GM12801 (cell line): ENCODE data around the gene NCOA3.

Experiments used
- TF ChIP-seq, protein P1 (sequence below): IDR thresholded peaks from one replicate; pipeline ENCODE4 v1.5.1; 2011; ENCODE audit warnings: control low read depth; ENCODE audit not compliant: insufficient read length; ENCODE audit errors: extremely low read depth

Gene NCOA3

DNA sequence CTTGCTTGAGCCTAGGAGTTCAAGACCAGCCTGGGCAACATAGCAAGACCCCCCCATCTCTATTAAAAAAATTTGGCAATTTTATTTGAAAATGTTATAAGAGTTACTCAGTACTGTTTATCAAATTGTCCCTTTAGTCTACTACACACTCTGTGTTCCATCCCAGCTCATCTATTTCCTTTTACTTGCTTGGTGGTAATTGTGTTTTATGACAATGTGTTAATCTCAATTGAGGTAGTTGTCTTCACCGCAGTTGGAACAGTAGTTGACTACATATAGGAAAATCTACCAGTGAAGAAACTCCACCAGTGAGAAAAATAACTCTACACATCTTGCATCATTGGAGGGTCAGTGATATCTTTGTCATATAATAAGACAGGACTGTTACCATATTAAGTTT lies 8.0 kb downstream of the NCOA3 start:
- TF ChIP-seq, protein P1, sequence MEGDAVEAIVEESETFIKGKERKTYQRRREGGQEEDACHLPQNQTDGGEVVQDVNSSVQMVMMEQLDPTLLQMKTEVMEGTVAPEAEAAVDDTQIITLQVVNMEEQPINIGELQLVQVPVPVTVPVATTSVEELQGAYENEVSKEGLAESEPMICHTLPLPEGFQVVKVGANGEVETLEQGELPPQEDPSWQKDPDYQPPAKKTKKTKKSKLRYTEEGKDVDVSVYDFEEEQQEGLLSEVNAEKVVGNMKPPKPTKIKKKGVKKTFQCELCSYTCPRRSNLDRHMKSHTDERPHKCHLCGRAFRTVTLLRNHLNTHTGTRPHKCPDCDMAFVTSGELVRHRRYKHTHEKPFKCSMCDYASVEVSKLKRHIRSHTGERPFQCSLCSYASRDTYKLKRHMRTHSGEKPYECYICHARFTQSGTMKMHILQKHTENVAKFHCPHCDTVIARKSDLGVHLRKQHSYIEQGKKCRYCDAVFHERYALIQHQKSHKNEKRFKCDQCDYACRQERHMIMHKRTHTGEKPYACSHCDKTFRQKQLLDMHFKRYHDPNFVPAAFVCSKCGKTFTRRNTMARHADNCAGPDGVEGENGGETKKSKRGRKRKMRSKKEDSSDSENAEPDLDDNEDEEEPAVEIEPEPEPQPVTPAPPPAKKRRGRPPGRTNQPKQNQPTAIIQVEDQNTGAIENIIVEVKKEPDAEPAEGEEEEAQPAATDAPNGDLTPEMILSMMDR: no peak

DNA sequence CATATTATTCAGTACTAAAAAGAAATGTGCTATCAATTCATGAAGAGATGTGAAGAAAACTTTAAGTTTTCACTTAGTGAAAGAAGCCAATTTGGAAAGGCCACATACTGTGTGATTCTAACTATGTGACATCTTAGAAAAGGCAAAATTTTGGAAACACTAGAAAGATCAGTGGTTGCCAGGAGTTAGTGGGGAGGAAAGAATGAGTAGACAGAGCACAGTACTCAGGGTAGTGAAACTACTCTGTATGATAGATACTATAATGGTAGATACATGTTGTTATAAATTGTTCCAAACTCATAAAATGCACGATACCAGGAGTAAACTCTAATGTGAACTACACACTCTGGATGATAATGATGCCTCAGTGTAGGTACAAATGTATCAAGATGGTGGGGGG lies 14.2 kb downstream of the NCOA3 start:
- TF ChIP-seq, protein P1: no peak

DNA sequence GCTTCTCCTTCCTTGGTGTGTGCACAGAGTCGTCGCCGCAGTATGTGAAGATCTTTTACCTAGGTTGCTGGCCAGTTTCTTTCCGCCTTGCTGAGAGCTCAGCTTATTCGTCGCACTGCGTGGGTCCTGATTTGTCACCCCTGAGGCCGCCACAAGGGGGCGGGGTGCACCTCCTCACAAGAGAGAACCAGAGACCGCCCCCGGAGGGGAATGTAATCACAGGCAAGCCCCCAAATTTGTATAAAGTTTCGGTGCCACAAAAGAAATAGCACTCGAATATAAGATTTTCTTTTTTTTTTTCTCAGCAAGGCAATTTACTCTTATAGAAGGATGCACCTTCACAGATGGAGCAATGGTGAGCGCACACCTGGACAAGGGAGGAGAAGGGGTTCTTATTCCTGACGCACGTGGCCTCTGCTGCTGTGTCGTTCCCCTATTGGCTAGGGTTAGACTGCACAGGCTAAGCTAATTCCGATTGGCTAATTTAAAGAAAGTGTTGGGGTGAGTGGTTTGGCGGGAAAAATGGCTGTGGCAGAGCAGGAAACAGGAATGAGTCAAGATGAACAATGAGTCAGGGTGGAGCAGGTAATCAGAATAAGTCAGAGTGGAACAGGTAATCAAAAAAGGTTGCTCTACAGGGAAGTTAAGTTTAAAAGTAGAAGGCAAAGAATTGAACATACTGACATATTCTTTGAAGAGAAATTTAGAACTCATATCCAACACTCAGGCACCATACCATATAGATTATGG lies 19.5 kb downstream of the NCOA3 start:
- TF ChIP-seq, protein P1: no peak

DNA sequence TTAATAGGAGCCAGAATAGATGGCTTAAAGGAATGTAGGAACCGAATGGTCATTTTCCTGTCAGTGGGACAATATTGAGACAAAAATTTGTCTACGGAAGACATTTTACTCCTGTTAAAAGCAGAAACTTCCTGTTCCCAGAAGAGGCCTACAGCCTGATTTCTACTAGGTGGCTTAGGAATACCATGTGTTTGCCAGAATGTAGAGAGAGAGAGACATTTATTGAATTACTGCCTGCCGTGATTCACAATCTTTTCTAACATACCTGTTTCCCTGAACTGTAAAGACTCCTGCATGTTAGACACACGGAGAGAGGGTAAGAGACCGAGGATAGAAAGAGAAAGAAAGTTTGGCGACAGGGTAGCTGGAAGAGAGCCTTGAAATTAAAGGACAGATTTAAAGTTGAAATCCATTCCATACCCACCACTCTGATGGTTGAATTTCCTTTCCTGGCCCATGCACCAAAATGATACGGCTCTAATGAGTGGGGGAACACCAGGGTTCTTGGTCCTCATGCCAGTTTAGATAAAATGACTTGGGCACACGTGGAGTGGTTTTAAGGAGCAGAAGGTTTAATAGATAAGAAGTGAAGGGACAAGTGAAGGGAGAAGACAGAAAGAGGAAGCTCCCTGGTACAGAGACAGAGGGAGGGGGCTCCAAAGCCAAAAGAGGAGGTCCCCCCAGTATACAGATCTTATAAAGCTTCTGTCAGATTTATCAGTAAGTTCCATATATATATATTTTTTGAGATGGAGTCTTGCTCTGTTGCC lies 22.5 kb downstream of the NCOA3 start:
- TF ChIP-seq, protein P1: no peak

DNA sequence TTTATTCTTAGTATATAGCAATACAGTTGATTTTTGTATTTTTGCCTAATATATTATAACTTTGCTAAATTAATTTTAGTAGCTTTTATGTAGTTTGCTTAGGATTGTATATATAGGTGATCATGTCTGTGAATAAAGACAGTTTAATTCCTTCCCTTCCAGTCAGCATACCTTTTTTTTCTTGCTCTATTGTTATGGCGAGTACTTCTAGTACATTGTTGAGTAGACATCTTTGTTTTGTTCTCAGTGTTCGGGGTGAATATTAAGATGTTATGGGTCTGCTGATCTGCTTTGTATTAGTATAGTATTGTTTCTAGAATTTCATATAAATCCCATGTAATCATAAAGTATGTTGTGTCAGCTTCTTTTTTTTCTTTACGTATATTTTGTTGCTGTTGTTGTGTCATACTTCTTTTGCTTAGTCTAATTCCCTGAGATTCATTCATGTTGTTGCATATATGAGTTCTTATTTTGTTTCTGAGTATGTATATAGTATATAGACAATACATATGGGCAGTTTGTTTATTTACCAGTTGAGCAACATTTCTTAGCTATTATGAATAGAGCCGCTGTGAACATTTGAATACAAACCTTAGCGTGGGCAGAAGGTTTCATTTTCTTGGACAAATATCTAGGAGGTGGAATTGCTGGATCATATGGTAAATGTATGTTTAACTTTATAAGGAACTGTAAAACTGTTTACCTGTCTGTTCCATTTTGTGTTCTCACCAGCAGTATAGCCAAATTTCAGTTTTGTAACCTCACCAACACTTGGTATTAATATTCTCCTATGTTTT lies 25.5 kb downstream of the NCOA3 start:
- TF ChIP-seq, protein P1: no peak

DNA sequence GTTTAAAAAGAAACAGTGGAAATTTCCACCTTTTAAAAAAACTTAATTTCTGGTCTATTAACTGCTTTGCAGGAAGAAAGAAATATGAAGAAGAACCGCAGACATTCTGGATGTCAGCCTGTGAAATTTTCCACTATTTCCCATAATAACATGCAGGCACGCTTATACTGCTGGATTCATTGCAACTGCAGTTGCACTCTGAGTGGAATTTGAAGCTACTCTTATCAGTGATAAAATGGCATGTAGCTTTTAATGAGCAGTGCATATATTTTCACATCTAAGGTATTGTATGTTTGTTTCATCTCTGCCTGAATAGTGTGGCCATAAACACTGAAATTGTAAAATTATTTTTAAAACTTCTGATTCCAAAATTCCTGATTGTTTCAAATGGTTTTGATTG lies 28.2 kb downstream of the NCOA3 start:
- TF ChIP-seq, protein P1: no peak

DNA sequence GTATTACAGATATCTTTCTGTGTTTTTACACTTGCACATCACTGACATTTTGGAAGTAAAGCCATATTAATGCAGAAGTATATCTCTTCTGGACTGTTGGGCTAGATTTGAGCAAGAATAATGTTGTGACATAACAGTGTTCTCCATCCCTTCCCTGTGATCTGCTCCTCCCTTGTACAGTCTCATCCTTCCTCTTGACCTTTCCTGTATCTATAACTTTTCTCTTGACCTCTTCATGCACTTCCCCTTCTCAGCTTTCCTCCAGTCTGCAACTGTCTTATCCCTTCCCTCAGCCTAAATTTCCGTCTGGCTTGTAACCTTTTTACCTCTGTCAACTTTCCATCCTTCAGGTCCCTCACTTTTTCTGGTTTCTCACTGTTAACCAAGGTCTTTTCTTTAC lies 29.8 kb downstream of the NCOA3 start:
- TF ChIP-seq, protein P1: no peak
